Liver (tissue), 9 donors: Measurements from ENCODE around the gene CA10. TPM values are rescaled to one million over a fixed set of nuclear protein-coding genes. Genes with fewer than 3 reads are reported as not detected.

ENCODE experiments used
- DNase-seq: peaks from one replicate; pipeline ENCODE4 v3.0.0-alpha.2; 2017; ENCODE audit warnings: low spot score
- H3K27ac ChIP-seq, 2 donors: one replicate each; pipeline ENCODE4 v1.7.0; 2013; ENCODE audit warnings: inconsistent platforms in 2 of 2, low read length in 2 of 2, control low read depth in 1 of 2, low read depth in 1 of 2, mild to moderate bottlenecking in 1 of 2
- H3K27me3 ChIP-seq, 4 donors: one replicate each; pipeline versions ENCODE4 v1.6.1 to v1.7.0; 2013; ENCODE audit warnings: low read length in 3 of 4, inconsistent platforms in 1 of 4, mild to moderate bottlenecking in 1 of 4, moderate library complexity in 1 of 4; ENCODE audit not compliant: control insufficient read depth in 4 of 4, insufficient read depth in 4 of 4
- H3K36me3 ChIP-seq, 4 donors: one replicate each; pipeline versions ENCODE4 v1.6.1 to v1.7.0; 2013; ENCODE audit warnings: low read length in 3 of 4, mild to moderate bottlenecking in 3 of 4, low read depth in 1 of 4, moderate library complexity in 1 of 4; ENCODE audit not compliant: control insufficient read depth in 4 of 4, insufficient read depth in 3 of 4
- H3K4me1 ChIP-seq, 4 donors: one replicate each; pipeline versions ENCODE4 v1.6.1 to v1.7.0; 2013; ENCODE audit warnings: low read length in 3 of 4, mild to moderate bottlenecking in 3 of 4, moderate library complexity in 1 of 4; ENCODE audit not compliant: control insufficient read depth in 4 of 4, insufficient read depth in 4 of 4
- H3K4me3 ChIP-seq, 3 donors: one replicate each; pipeline versions ENCODE4 v1.6.1 to v1.7.0; 2013; ENCODE audit warnings: low read length in 3 of 3, control low read depth in 1 of 3, low read depth in 1 of 3, mild to moderate bottlenecking in 1 of 3
- H3K9ac ChIP-seq, 2 donors: one replicate each; pipeline ENCODE4 v1.7.0; 2013; ENCODE audit warnings: low read length in 2 of 2, mild to moderate bottlenecking in 2 of 2, moderate library complexity in 2 of 2, control low read depth in 1 of 2, low read depth in 1 of 2
- H3K9me3 ChIP-seq, 4 donors: one replicate each; pipeline versions ENCODE4 v1.6.1 to v1.7.0; 2013; ENCODE audit warnings: low read length in 3 of 4; ENCODE audit not compliant: control insufficient read depth in 4 of 4
- EGR1 ChIP-seq, 2 donors: IDR thresholded peaks; 2 replicates each; pipeline ENCODE4 v1.6.1; 2016 to 2018; ENCODE audit warnings: antibody characterized with exemption in 2 of 2, low read depth in 2 of 2
- FOXA1 ChIP-seq: IDR thresholded peaks from 2 replicates; pipeline ENCODE4 v1.6.1; 2016; ENCODE audit warnings: antibody characterized with exemption
- FOXA2 ChIP-seq: IDR thresholded peaks from 2 replicates; pipeline ENCODE4 v1.6.1; 2016; ENCODE audit warnings: antibody characterized with exemption
- HNF4A ChIP-seq, 2 donors: conservative IDR thresholded peaks; 2 replicates each; pipeline ENCODE4 v1.6.1; 2016; ENCODE audit warnings: antibody characterized with exemption in 2 of 2, mild to moderate bottlenecking in 2 of 2
- HNF4G ChIP-seq: IDR thresholded peaks from 2 replicates; pipeline ENCODE4 v1.6.1; 2016; ENCODE audit warnings: antibody characterized with exemption
- JUND ChIP-seq, 2 donors: IDR thresholded peaks; 2 replicates each; pipeline ENCODE4 v1.6.1; 2016; ENCODE audit warnings: antibody characterized with exemption in 2 of 2
- NR2F2 ChIP-seq: IDR thresholded peaks from 2 replicates; pipeline ENCODE4 v1.6.1; 2016; ENCODE audit warnings: antibody characterized with exemption
- RAD21 ChIP-seq, 2 donors: IDR thresholded peaks; 2 replicates each; pipeline ENCODE4 v1.6.1; 2016; ENCODE audit warnings: antibody characterized with exemption in 2 of 2, mild to moderate bottlenecking in 2 of 2
- RXRA ChIP-seq, 2 donors: IDR thresholded peaks; 2 replicates each; pipeline ENCODE4 v1.6.1; 2017 to 2018; ENCODE audit warnings: antibody characterized with exemption in 2 of 2, mild to moderate bottlenecking in 1 of 2
- SP1 ChIP-seq: IDR thresholded peaks from 2 replicates; pipeline ENCODE4 v1.6.1; 2018; ENCODE audit warnings: antibody characterized with exemption, mild to moderate bottlenecking
- TAF1 ChIP-seq: conservative IDR thresholded peaks from 2 replicates; pipeline ENCODE4 v1.6.1; 2016; ENCODE audit warnings: antibody characterized with exemption, mild to moderate bottlenecking
- YY1 ChIP-seq: IDR thresholded peaks from 2 replicates; pipeline ENCODE4 v1.6.1; 2016; ENCODE audit warnings: antibody characterized with exemption, mild to moderate bottlenecking
- WGBS: extraction: QIAGEN DNeasy Blood & Tissue Kit; methylation state at CpG from one replicate; pipeline ENCODE4 v1.1.7; 2013; 5-methylcytosine and 5-hydroxymethylcytosine counted together
- polyA plus RNA-seq, 2 donors: library from polyadenylated mRNA; stranded (reverse) in 1 of 2; unstranded in 1 of 2; fragments of 200-250 nt in 1 of 2; fragments of >200 nt in 1 of 2; fragmentation: Nextera tagmentation in 1 of 2; extraction: Ambion mirVana in 1 of 2; gene quantifications; one replicate each; pipeline versions ENCODE4 v1.2.1 to v1.2.3, GENCODE V29; 2013 to 2015
- total RNA-seq, 2 donors: library from RNA; depleted of rRNA; stranded (reverse); fragments of >200 nt; gene quantifications; one replicate each; pipeline ENCODE4 v1.2.3, GENCODE V29; 2014
- TF ChIP-seq, protein P1 (sequence below): fragments of 150-350 bp; IDR thresholded peaks from 2 replicates; pipeline ENCODE4 v1.5.1; 2017; ENCODE audit warnings: improper control_type of control experiment, low read depth, low read length; ENCODE audit not compliant: missing input control
- TF ChIP-seq, protein P2 (sequence below): IDR thresholded peaks from 2 replicates; pipeline ENCODE4 v1.6.1; 2016; ENCODE audit warnings: antibody characterized with exemption
- TF ChIP-seq, protein P3 (sequence below): IDR thresholded peaks from 2 replicates; pipeline ENCODE4 v1.6.1; 2016; ENCODE audit warnings: antibody characterized with exemption
- TF ChIP-seq, protein P4 (sequence below): IDR thresholded peaks from 2 replicates; pipeline ENCODE4 v1.6.1; 2016; ENCODE audit warnings: antibody characterized with exemption, mild to moderate bottlenecking
- donor health status: healthy.
- donor health status: healthy.
- donor health status: healthy.
- donor health status: healthy.
- donor health status: healthy.

CA10 gene
- total and polyA plus RNA-seq, 4 donors = 0.05 TPM; not detected in 3

DNA sequence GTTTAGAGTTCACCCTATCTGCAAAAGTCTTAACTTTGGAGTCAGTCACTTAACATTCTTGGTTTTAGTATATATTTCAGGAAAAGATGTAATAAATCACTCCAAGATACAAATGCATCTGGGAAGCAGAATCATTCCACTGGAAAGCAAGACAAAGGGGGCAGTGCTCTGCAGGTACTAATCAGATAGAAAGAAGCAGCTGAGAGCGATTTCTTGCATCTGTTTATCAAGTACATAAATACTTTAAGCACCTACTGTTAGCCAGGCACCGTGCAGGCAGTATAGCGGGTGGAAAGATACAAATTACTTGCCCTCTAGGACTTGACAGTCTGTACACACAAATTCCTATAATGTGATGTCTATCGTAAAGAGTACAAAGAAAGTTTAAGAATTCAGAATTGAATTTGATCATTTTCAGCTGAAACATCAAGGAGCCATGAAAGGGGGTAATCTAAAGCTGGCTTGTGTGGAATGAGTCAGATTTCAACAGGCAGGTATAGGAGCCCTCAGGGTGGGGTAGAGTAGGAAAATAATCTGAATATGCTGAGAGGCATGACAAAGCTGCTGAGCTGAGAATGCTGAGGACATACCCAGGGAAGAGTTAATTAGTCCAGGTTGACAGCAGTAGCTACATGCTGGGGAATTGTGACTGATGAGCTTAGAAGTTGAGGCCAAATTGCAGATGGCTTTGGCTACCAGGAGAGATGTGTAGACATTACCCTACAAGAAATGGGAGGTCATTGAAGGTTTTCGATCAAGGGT lies 110.2 kb downstream of the CA10 start:
- Histone ChIP-seq H3K9me3 (no peaks in the 10 kb centered on the region), H3K4me1 (no peaks in the 10 kb centered on the region), H3K9ac (no peak overlapping the region), H3K27ac (no peak overlapping the region), H3K27me3 (no peaks in the 10 kb centered on the region), H3K36me3 (no peaks in the 10 kb centered on the region), H3K4me3 (no peak overlapping the region)
- no peak for DNase-seq
- no peak for TF ChIP-seq HNF4G
- no peak for TF ChIP-seq RAD21 (IDR thresholded peaks at IDR 0.05)
- TF ChIP-seq HNF4A (conservative IDR thresholded peaks at IDR 0.05) = no peak
- no peak for TF ChIP-seq TAF1
- TF ChIP-seq EGR1 (IDR thresholded peaks at IDR 0.05; ENCODE audit: low read depth in 2 of 2) = no peak
- TF ChIP-seq SP1 = no peak
- TF ChIP-seq, protein P1, sequence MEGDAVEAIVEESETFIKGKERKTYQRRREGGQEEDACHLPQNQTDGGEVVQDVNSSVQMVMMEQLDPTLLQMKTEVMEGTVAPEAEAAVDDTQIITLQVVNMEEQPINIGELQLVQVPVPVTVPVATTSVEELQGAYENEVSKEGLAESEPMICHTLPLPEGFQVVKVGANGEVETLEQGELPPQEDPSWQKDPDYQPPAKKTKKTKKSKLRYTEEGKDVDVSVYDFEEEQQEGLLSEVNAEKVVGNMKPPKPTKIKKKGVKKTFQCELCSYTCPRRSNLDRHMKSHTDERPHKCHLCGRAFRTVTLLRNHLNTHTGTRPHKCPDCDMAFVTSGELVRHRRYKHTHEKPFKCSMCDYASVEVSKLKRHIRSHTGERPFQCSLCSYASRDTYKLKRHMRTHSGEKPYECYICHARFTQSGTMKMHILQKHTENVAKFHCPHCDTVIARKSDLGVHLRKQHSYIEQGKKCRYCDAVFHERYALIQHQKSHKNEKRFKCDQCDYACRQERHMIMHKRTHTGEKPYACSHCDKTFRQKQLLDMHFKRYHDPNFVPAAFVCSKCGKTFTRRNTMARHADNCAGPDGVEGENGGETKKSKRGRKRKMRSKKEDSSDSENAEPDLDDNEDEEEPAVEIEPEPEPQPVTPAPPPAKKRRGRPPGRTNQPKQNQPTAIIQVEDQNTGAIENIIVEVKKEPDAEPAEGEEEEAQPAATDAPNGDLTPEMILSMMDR = no peak
- TF ChIP-seq RXRA (IDR thresholded peaks at IDR 0.05) = no peak
- TF ChIP-seq FOXA2 = no peak
- no peak for TF ChIP-seq NR2F2
- TF ChIP-seq, protein P2, sequence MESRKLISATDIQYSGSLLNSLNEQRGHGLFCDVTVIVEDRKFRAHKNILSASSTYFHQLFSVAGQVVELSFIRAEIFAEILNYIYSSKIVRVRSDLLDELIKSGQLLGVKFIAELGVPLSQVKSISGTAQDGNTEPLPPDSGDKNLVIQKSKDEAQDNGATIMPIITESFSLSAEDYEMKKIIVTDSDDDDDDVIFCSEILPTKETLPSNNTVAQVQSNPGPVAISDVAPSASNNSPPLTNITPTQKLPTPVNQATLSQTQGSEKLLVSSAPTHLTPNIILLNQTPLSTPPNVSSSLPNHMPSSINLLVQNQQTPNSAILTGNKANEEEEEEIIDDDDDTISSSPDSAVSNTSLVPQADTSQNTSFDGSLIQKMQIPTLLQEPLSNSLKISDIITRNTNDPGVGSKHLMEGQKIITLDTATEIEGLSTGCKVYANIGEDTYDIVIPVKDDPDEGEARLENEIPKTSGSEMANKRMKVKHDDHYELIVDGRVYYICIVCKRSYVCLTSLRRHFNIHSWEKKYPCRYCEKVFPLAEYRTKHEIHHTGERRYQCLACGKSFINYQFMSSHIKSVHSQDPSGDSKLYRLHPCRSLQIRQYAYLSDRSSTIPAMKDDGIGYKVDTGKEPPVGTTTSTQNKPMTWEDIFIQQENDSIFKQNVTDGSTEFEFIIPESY = no peak
- no peak for TF ChIP-seq FOXA1
- TF ChIP-seq, protein P3, sequence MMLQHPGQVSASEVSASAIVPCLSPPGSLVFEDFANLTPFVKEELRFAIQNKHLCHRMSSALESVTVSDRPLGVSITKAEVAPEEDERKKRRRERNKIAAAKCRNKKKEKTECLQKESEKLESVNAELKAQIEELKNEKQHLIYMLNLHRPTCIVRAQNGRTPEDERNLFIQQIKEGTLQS = no peak
- TF ChIP-seq, protein P4, sequence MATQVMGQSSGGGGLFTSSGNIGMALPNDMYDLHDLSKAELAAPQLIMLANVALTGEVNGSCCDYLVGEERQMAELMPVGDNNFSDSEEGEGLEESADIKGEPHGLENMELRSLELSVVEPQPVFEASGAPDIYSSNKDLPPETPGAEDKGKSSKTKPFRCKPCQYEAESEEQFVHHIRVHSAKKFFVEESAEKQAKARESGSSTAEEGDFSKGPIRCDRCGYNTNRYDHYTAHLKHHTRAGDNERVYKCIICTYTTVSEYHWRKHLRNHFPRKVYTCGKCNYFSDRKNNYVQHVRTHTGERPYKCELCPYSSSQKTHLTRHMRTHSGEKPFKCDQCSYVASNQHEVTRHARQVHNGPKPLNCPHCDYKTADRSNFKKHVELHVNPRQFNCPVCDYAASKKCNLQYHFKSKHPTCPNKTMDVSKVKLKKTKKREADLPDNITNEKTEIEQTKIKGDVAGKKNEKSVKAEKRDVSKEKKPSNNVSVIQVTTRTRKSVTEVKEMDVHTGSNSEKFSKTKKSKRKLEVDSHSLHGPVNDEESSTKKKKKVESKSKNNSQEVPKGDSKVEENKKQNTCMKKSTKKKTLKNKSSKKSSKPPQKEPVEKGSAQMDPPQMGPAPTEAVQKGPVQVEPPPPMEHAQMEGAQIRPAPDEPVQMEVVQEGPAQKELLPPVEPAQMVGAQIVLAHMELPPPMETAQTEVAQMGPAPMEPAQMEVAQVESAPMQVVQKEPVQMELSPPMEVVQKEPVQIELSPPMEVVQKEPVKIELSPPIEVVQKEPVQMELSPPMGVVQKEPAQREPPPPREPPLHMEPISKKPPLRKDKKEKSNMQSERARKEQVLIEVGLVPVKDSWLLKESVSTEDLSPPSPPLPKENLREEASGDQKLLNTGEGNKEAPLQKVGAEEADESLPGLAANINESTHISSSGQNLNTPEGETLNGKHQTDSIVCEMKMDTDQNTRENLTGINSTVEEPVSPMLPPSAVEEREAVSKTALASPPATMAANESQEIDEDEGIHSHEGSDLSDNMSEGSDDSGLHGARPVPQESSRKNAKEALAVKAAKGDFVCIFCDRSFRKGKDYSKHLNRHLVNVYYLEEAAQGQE = no peak
- WGBS = 62% methylated on average over 5 of the region's 5 CpGs

DNA sequence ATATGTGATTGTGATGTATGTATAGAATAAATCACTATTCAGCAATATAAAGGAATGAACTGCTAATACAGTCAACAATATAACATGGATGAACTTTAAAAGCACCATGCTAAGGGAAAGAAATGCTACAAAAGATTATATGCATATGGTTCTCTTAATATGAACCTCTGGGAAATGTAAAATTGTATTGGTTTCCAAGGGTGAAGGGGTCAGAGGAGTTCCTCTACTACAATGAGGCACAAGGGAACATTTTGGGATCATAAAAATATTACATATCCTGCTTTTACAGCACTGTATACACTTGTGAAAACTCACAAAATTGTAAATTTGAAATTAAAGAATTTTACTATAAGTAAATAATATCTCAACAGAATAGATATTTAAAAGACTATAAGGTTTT lies 111.4 kb downstream of the CA10 start:
- no peaks in the 10 kb centered on the region for H3K4me1 ChIP-seq
- no peak overlapping the region for H3K27ac ChIP-seq
- no peak overlapping the region for H3K4me3 ChIP-seq
- DNase-seq = no peak
- H3K9me3 ChIP-seq = no peaks in the 10 kb centered on the region
- no peaks in the 10 kb centered on the region for H3K27me3 ChIP-seq
- no peak overlapping the region for H3K9ac ChIP-seq
- no peaks in the 10 kb centered on the region for H3K36me3 ChIP-seq
- TF ChIP-seq JUND (IDR thresholded peaks at IDR 0.05) (no peak), TAF1 (no peak), HNF4G (no peak), HNF4A (conservative IDR thresholded peaks at IDR 0.05) (no peak), EGR1 (IDR thresholded peaks at IDR 0.05; ENCODE audit: low read depth in 2 of 2) (no peak), FOXA1 (no peak), YY1 (no peak), NR2F2 (no peak), FOXA2 (no peak), SP1 (no peak)
- TF ChIP-seq, protein P4 = no peak
- TF ChIP-seq, protein P3 = no peak
- TF ChIP-seq, protein P2 = no peak
